Hematopoietic multipotent progenitor cell treated with erythropoietin and hydrocortisone succinate and interleukin-3 and kit ligand, for 8 days (in vitro differentiated cells): ENCODE data around the gene GPR137B.

Experiments
- DNase-seq: peaks from one replicate; pipeline ENCODE4 v3.0.0-alpha.2; 2015

The GPR137B gene

GRCh38 chr1:236114076-236114747 lies 28.1 kb upstream of the GPR137B start:
- no peak for DNase-seq

- no peak for DNase-seq
Observed at GRCh38 chr1:236117710-236118109, 24.6 kb upstream of the GPR137B start.

DNA sequence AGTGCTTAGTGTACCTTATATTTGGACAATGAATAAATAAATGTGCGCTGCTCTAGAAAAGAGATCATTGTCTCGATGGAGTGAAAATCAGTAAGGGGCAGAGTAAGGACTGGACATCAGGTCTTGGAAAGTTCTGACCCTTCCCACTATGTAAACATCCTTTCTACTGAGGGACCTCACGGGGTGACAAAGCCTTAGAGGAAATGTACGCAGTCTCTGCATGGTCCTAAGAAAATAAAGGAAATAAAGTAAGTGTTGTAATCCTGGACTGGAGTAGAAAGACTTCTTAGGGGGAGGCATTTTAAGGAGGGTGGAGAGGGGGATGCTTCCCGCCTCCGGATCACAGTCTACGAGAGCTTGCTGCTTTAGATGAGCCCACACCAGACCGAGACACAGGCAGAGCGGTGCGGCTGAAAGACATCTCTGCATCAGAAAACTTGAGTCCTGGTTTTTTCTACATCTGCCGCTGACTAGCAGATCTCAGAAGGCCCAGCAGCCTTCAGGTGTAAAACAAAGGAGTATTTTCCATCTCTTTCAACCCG lies 22.3 kb upstream of the GPR137B start:
- no peak for DNase-seq

DNA sequence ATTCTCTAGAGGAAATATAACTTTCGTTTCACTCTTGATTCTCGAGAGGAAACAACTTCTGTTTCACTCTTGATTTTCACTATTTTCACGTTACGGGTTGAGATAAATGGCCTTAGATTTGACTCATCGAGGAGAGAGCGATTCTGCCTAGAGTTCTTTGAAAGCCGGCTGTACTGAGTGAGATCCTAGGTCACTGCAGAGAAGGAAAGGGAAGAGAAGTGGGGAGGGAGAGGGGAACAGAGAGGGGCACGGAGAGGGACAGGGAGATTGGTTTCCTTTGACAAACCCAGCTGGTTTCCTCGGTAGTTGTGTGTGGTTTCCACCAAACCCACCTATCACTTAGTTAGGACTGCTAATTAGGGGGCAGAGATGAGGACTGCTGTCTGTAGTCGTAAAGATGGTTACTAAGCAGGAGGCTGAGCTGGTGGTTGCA lies 21.6 kb upstream of the GPR137B start:
- DNase-seq: no peak

- DNase-seq: no peak
Observed at GRCh38 chr1:236122176-236122575, 20.2 kb upstream of the GPR137B start.

DNA sequence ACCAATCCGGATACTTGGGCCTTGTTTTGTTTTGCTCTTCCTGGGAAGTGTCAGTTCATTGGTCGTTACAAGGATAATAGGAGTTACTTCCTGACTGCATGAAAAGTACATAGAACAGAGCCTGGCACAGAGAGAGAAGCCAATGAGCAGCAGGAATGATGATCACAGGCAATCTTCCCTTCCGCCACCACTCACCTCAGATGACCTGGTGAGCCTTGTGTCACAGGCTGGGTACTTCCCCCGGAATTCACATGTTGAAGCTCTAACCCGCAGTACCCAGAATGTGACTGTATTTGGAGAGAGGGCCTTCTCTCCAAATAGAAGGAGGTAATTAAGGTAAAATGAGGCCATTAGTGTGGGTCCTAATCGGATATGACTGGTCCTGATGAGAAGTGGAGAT lies 18.8 kb upstream of the GPR137B start:
- no peak for DNase-seq

GRCh38 chr1:236124965-236125364 lies 17.4 kb upstream of the GPR137B start:
- DNase-seq: no peak

- DNase-seq: no peak
Observed at GRCh38 chr1:236127045-236127444, 15.3 kb upstream of the GPR137B start.

- DNase-seq: no peak
Observed at GRCh38 chr1:236128646-236129178, 13.6 kb upstream of the GPR137B start.

DNA sequence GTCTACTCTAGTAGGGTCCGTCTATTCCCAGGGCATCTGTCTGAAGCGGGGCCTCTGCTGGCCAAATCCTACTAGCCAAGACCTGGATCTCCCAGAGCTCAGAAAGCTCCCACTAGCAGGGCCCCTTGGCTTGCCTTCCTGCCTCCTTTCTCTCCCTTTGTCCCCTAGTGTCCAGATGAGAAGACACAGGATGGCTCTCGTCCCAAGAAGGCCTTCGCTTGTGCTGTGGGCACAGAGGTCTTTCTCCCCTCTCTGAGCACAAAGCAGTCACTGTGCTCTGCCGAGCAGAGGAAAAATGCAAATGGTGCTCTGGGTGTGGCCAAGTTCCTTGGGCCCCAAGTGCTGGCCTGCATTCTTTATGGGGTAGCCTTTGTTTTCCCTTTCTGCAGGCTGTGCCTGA lies 13.0 kb upstream of the GPR137B start:
- no peak for DNase-seq

GRCh38 chr1:236130372-236130771 lies 12.0 kb upstream of the GPR137B start:
- no peak for DNase-seq

- DNase-seq: no peak
Observed at GRCh38 chr1:236131916-236132315, 10.4 kb upstream of the GPR137B start.

DNA sequence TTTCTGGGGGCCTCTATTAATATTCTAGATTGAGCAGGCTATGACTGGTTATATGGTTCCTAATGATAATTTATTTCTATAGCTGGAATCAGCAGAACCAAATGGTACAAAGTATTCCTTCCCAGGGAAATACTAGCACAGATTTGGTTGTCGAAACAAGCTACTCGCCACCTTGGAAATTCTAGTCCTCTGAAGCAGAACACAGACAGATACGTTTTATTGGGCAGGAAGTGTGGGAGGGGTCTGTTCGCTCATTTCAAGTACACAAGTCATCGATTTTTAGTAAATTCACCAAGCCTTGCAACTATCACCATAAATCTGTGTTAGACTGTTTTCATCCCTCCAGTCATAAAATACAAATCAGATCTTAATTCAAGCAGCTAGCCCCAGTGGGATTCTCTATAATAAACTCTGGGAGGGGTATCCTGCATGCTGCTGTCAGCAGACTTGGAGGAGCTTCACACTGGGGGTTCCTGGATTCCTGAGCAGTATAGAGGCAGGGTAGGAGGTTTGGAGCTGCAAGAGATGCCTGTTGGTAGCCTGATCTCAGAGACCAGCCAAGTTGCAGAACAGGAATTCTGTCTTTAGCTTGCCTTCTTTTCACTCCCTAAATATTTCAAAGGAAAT lies 9.8 kb upstream of the GPR137B start:
- no peak for DNase-seq

GRCh38 chr1:236133339-236133738 lies 9.0 kb upstream of the GPR137B start:
- no peak for DNase-seq

DNA sequence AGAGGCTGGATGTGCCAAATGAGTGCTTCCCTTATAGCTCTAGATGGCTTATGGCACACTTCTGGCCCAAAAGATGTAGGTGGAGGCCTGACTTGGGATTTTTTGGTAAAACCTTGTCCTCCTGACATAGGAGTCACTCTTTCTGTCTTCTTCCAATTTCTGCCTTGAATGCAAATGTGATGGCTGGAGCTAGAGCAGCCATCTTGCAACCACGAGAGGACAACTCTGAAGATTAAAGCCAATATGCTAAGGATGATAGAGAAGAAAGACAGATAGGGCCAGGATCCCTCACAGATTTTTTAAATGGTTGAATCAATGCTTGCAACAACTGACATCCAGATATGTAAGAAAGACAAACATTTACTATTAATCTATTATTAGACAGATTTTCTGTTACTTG lies 8.5 kb upstream of the GPR137B start:
- no peak for DNase-seq

- DNase-seq: peak; percentile 7
Observed at GRCh38 chr1:236137285-236137852, 5.0 kb upstream of the GPR137B start.

DNA sequence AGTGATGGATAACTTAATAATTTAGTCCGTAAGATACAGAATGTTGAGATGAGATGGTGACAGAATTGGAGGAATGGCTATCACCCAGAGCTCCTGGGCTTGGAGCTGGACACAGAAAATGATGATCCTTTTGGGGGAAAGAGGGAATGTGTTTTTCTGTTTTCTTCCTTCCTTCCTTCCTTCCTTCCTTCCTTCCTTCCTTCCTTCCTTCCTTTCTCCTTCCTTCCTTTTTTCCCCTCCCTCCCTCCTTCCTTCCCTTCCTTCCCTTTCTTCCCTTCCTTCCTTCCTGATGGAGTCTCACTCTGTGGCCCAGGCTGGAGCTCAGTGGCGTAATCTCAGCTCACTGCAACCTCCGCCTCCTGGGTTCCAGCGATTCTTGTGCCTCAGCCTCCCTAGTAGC lies 2.8 kb upstream of the GPR137B start:
- DNase-seq: no peak

DNA sequence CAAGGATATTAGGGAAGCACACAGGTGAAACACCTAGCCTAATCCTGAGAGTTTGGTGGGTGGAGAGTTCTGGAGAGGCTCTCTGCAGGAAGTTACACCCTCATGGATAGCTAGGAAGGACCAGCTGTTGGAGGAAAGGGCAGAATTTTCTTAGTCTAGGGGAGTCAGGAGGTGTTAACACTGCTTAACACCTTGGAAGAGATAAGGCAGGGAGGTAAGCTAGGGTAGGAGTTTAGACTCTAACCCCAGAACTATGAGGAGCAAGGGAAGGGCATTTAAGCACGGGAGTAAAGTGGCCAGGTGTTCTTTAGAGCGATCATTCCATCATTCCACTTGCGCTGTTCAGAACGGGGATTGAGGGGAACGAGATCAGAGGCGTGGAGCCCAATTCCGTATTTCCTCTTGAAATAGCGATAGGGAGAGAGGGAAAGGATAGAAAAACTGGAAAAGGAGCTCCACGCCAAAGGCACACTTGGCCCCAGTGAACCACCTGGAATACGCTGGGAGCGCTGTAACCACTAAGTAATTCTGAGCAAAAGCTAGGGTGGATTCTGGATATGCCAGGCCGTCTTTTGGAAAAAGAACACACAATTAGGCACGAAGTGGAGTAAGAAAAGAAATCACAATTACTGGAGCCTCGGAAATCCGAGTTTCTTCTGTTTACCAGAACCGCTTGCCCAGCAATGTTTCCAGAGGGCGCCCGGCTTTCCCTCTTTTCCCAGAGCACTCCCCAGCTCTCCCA lies 1.5 kb upstream of the GPR137B start:
- DNase-seq: no peak

- peak; percentile 5 for DNase-seq
Observed at GRCh38 chr1:236141447-236142252, 689 bp upstream of the GPR137B start.

GRCh38 chr1:236143104-236143948 lies 987 bp downstream of the GPR137B start:
- DNase-seq: peak; percentile 6

- DNase-seq: no peak
Observed at GRCh38 chr1:236144033-236144432, 1.7 kb downstream of the GPR137B start.
